ENCODE results near the gene ACIN1.

DNA sequence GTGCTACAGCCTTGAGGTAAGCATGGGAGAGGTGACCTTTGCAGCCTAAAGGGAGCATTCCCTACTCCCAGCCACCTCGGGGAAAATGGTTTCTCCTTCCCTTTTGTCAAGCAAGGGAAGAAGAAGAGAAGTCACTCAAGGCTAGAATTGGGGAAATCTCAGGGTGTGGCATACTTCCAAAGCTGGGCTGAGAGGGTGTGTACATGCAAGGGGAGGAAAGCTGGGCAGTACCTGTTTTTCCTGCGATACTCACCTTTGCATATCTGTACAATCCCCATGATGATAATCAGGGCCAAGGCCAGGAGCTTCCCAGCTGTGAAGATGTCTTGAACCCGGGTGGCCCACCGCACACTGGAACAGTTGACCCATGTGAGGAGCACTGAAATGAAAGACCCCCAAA is 47.9 kb upstream of the ACIN1 start:
- TF ChIP-seq EZH2 (IDR thresholded peaks at IDR 0.05; ENCODE audit: low read length): no peak
- TF ChIP-seq, protein P1, sequence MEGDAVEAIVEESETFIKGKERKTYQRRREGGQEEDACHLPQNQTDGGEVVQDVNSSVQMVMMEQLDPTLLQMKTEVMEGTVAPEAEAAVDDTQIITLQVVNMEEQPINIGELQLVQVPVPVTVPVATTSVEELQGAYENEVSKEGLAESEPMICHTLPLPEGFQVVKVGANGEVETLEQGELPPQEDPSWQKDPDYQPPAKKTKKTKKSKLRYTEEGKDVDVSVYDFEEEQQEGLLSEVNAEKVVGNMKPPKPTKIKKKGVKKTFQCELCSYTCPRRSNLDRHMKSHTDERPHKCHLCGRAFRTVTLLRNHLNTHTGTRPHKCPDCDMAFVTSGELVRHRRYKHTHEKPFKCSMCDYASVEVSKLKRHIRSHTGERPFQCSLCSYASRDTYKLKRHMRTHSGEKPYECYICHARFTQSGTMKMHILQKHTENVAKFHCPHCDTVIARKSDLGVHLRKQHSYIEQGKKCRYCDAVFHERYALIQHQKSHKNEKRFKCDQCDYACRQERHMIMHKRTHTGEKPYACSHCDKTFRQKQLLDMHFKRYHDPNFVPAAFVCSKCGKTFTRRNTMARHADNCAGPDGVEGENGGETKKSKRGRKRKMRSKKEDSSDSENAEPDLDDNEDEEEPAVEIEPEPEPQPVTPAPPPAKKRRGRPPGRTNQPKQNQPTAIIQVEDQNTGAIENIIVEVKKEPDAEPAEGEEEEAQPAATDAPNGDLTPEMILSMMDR (optimal IDR thresholded peaks at IDR 0.05 in 1 of 3, IDR thresholded peaks at IDR 0.05 in 1 of 3, conservative IDR thresholded peaks at IDR 0.05 in 1 of 3; ENCODE audit: extremely low read depth in 1 of 3, insufficient read depth in 2 of 3, low read length in 3 of 3): no peak

All from keratinocyte (primary cell).